ENCODE results near the gene TMEM150A.
A peak's percentile ranks its signal among the peaks of the same experiment; 100 is the strongest.
"Not testable (repeated sequence)": the region's sequence is repeated elsewhere in the genome, so short reads cannot be mapped to it uniquely, and the experiment has no call there.

TMEM150A gene

GRCh38 chr2:85564144-85564563 lies 38.3 kb downstream of the TMEM150A start:
- ChIA-PET CTCF (interaction anchor here (6.2 kb wide), 1 partner anchor 14 kb away, joined by 55 read pairs; no protein-coding TSS in a partner anchor), POLR2A (no interaction called here)
- TF ChIP-seq CTCF (IDR thresholded peaks at IDR 0.05; ENCODE audit: control extremely low read depth, extremely low read depth, low read depth, missing control alignments): no peak
- peak; percentile 47 for DNase-seq (ENCODE audit: extremely low spot score)

- peak; percentile 96 for DNase-seq (ENCODE audit: extremely low spot score)
- POLR2A ChIA-PET: interaction anchor here (0.6 to 2.6 kb wide), 8 partner anchors 9 to 890 kb away, joined by 3 to 17 read pairs (median 8); partner anchors contain the start of genes MAT2A and RNF181
- CTCF ChIA-PET: interaction anchor here (1.0 to 6.2 kb wide), 4 partner anchors 11 to 141 kb away, joined by 3 to 55 read pairs (median 4); partner anchors contain the start of gene TMEM150A
- TF ChIP-seq CTCF (IDR thresholded peaks at IDR 0.05; ENCODE audit: control extremely low read depth, extremely low read depth, low read depth, missing control alignments): no peak
Observed at GRCh38 chr2:85561280-85562212, 41.0 kb downstream of the TMEM150A start, which contains the start of gene GGCX. GGCX (minus strand) TSS chr2:85561493; CDS start chr2:85561428, 65 bp downstream.

- DNase-seq (ENCODE audit: extremely low spot score): peak; percentile 20
- no peak for TF ChIP-seq CTCF (IDR thresholded peaks at IDR 0.05; ENCODE audit: control extremely low read depth, extremely low read depth, low read depth, missing control alignments)
- ChIA-PET POLR2A (interaction anchor here (0.6 to 2.6 kb wide), 6 partner anchors 9 to 891 kb away, joined by 3 to 17 read pairs (median 8); partner anchors contain the start of genes MAT2A and RNF181), CTCF (interaction anchor here (1.0 to 6.2 kb wide), 4 partner anchors 11 to 140 kb away, joined by 3 to 55 read pairs (median 4); partner anchors contain the start of gene TMEM150A)
Observed at GRCh38 chr2:85560812-85561279, 41.7 kb downstream of the TMEM150A start.

GRCh38 chr2:85560403-85560726 lies 42.1 kb downstream of the TMEM150A start:
- ChIA-PET CTCF (interaction anchor here (1.0 to 6.2 kb wide), 4 partner anchors 10 to 140 kb away, joined by 3 to 55 read pairs (median 4); partner anchors contain the start of gene TMEM150A), POLR2A (interaction anchor here (1.3 to 2.6 kb wide), 4 partner anchors 8 to 22 kb away, joined by 8 to 17 read pairs (median 10); partner anchors contain the start of gene MAT2A)
- not testable (repeated sequence) for DNase-seq (ENCODE audit: extremely low spot score)

GRCh38 chr2:85558160-85558559 lies 44.3 kb downstream of the TMEM150A start:
- ChIA-PET POLR2A (interaction anchor here (12.1 kb wide), 1 partner anchor 15 kb away, joined by 198 read pairs; the partner anchor contains the start of gene MAT2A), CTCF (interaction anchor here (2.1 to 14.1 kb wide), 3 partner anchors 8 to 138 kb away, joined by 12 to 180 read pairs (median 55); partner anchors contain the start of gene MAT2A)
- no peak for DNase-seq (ENCODE audit: extremely low spot score)
- no peak for TF ChIP-seq CTCF (IDR thresholded peaks at IDR 0.05; ENCODE audit: control extremely low read depth, extremely low read depth, low read depth, missing control alignments)

- POLR2A ChIA-PET: interaction anchor here (0.5 to 12.1 kb wide), 2 partner anchors 14 to 246 kb away, joined by 3 to 198 read pairs; partner anchors contain the start of gene MAT2A
- TF ChIP-seq CTCF (IDR thresholded peaks at IDR 0.05; ENCODE audit: control extremely low read depth, extremely low read depth, low read depth, missing control alignments): no peak
- DNase-seq (ENCODE audit: extremely low spot score): no peak
- CTCF ChIA-PET: interaction anchor here (1.1 to 14.1 kb wide), 6 partner anchors 17 to 142 kb away, joined by 3 to 180 read pairs (median 4); partner anchors contain the start of genes MAT2A and VAMP8
Observed at GRCh38 chr2:85557130-85557529, 45.4 kb downstream of the TMEM150A start.
